T follicular helper cell (primary cell): Measurements from ENCODE around the gene TTC27.
"Not testable (repeated sequence)": the region's sequence is repeated elsewhere in the genome, so short reads cannot be mapped to it uniquely, and the experiment has no call there.

Source experiments
- DNase-seq: peaks from one replicate; pipeline ENCODE4 v3.0.0-alpha.2; 2020; ENCODE audit warnings: low read depth

The TTC27 gene

GRCh38 chr2:32719933-32720716, 92.3 kb downstream of the TTC27 start:
- no peak for DNase-seq

GRCh38 chr2:32720771-32721170, 92.9 kb downstream of the TTC27 start:
- no peak for DNase-seq

- DNase-seq, result no peak
Measured at GRCh38 chr2:32721376-32721775, 93.5 kb downstream of the TTC27 start.

GRCh38 chr2:32723467-32724079, 95.7 kb downstream of the TTC27 start:
- no peak for DNase-seq

- not testable (repeated sequence) for DNase-seq
Measured at GRCh38 chr2:32726678-32727077, 98.8 kb downstream of the TTC27 start.

GRCh38 chr2:32727157-32727556, 99.3 kb downstream of the TTC27 start:
- DNase-seq, result no peak

- DNase-seq, result not testable (repeated sequence)
Measured at GRCh38 chr2:32730958-32731357, 103.1 kb downstream of the TTC27 start.

- no peak for DNase-seq
Measured at GRCh38 chr2:32732120-32732519, 104.3 kb downstream of the TTC27 start.

- no peak for DNase-seq
Measured at GRCh38 chr2:32732912-32733472, 105.1 kb downstream of the TTC27 start.

GRCh38 chr2:32735348-32735747, 107.5 kb downstream of the TTC27 start:
- no peak for DNase-seq

GRCh38 chr2:32738939-32739338, 111.1 kb downstream of the TTC27 start:
- DNase-seq, result no peak

GRCh38 chr2:32739664-32740063, 111.8 kb downstream of the TTC27 start:
- no peak for DNase-seq

- no peak for DNase-seq
Measured at GRCh38 chr2:32741575-32741974, 113.7 kb downstream of the TTC27 start.

GRCh38 chr2:32742376-32742775, 114.5 kb downstream of the TTC27 start:
- no peak for DNase-seq

- no peak for DNase-seq
Measured at GRCh38 chr2:32743480-32744236, 115.8 kb downstream of the TTC27 start.

- DNase-seq, result no peak
Measured at GRCh38 chr2:32745191-32745590, 117.3 kb downstream of the TTC27 start.

- DNase-seq, result no peak
Measured at GRCh38 chr2:32745675-32746074, 117.8 kb downstream of the TTC27 start.

GRCh38 chr2:32746669-32747068, 118.8 kb downstream of the TTC27 start:
- DNase-seq, result no peak

GRCh38 chr2:32748158-32748557, 120.3 kb downstream of the TTC27 start:
- no peak for DNase-seq

- DNase-seq, result no peak
Measured at GRCh38 chr2:32750880-32751279, 123.0 kb downstream of the TTC27 start.

GRCh38 chr2:32752205-32752604, 124.4 kb downstream of the TTC27 start:
- no peak for DNase-seq

- no peak for DNase-seq
Measured at GRCh38 chr2:32752952-32753351, 125.1 kb downstream of the TTC27 start.

GRCh38 chr2:32754676-32755075, 126.8 kb downstream of the TTC27 start:
- not testable (repeated sequence) for DNase-seq
